ENCODE measurements around the gene TET1. TPM values are rescaled to one million over a fixed set of nuclear protein-coding genes. Genes with fewer than 3 reads are reported as not detected.
"Not testable (repeated sequence)": the region's sequence is repeated elsewhere in the genome, so short reads cannot be mapped to it uniquely, and the experiment has no call there.

The TET1 gene
- total RNA-seq, 1 donor from 2014 or later: 3.2 TPM

DNA sequence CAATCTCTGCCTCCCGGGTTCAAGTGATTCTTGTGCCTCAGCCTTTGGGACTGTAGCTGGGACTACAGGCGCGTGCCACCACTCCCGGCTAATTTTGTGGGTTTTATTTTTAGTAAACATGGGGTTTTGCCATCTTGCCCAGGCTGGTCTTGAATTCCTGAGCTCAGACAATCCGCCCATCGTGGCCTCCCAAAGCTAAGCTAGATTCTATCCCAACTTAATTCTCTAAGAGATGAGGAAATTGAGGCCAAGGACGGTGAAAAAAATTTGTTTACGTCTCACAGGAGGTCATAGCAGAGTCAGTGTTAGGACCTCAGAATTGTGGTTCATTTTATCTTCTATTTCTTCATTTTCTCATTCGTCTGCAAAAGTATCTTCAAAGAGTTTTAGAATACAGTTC is 167.0 kb downstream of the TET1 start:
- H3K27me3 ChIP-seq: no peaks in the 10 kb centered on the region
- H3K4me3 ChIP-seq: no peak overlapping the region
- no peaks in the 10 kb centered on the region for H3K9me3 ChIP-seq
- H3K36me3 ChIP-seq: peaks cover 0 to 62% of the 10 kb centered on the region in 2 donors
- no peak for DNase-seq (ENCODE audit: extremely low spot score in 2 of 2)
- H3K27ac ChIP-seq: no peak overlapping the region
- intact Hi-C loops (cut with DNase I): no loop called here
- peaks cover 14% of the 10 kb centered on the region for H3K4me1 ChIP-seq
- TF ChIP-seq POLR2AphosphoS5 (IDR thresholded peaks at IDR 0.05; ENCODE audit: insufficient read depth in 1 of 2, low read depth in 1 of 2): no peak
- TF ChIP-seq, protein P1, sequence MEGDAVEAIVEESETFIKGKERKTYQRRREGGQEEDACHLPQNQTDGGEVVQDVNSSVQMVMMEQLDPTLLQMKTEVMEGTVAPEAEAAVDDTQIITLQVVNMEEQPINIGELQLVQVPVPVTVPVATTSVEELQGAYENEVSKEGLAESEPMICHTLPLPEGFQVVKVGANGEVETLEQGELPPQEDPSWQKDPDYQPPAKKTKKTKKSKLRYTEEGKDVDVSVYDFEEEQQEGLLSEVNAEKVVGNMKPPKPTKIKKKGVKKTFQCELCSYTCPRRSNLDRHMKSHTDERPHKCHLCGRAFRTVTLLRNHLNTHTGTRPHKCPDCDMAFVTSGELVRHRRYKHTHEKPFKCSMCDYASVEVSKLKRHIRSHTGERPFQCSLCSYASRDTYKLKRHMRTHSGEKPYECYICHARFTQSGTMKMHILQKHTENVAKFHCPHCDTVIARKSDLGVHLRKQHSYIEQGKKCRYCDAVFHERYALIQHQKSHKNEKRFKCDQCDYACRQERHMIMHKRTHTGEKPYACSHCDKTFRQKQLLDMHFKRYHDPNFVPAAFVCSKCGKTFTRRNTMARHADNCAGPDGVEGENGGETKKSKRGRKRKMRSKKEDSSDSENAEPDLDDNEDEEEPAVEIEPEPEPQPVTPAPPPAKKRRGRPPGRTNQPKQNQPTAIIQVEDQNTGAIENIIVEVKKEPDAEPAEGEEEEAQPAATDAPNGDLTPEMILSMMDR (IDR thresholded peaks at IDR 0.05): no peak
- no peak for TF ChIP-seq POLR2A (IDR thresholded peaks at IDR 0.05)

DNA sequence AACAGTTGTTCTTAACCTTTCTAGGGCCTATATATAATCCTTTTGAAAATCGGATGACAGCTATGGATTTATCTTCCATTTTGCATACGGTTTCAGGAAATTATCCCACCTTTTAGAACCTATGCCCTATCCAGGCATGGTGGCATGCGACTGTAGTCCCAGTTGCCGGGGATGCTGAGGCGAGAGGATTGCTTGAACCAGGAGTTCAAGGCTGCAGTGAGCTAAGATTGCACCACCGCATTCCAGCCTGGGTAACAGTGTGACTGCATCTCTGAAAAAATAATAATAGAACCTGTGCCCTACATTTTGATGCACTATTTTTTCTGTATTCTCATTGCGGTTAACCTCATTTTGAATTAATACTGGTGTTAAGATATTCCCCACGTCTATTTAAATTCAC is 172.5 kb downstream of the TET1 start:
- Histone ChIP-seq H3K27me3 (no peaks in the 10 kb centered on the region), H3K36me3 (peaks cover 0 to 61% of the 10 kb centered on the region in 2 donors), H3K9me3 (no peaks in the 10 kb centered on the region), H3K4me3 (no peak overlapping the region), H3K27ac (no peak overlapping the region), H3K4me1 (no peaks in the 10 kb centered on the region)
- TF ChIP-seq, protein P1 (IDR thresholded peaks at IDR 0.05): no peak
- TF ChIP-seq POLR2AphosphoS5 (IDR thresholded peaks at IDR 0.05; ENCODE audit: insufficient read depth in 1 of 2, low read depth in 1 of 2) (no peak), POLR2A (IDR thresholded peaks at IDR 0.05) (no peak)
- intact Hi-C loops (cut with DNase I): no loop called here
- peak in 1 of 2 donors; percentile 34 for DNase-seq (ENCODE audit: extremely low spot score in 2 of 2)

DNA sequence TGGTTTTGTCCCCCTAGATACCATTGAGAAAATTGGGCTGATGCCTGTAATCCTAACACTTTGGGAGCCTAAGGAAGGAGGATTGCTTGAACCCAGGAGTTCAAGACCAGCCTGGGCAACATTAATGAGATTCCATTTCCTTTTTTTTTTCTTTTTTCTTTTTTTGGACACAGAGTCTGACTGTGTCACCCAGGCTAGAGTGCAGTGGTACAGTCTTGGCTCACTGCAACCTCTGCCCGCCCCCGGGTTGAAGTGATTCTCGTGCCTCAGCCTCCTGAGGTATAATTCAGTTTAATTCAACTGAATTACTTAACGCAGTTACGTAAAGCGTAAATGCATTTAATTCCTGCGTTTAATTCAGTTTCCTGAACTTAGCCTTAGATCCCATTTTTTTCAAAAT is 174.2 kb downstream of the TET1 start:
- Histone ChIP-seq H3K4me3 (no peak overlapping the region), H3K27me3 (no peaks in the 10 kb centered on the region), H3K4me1 (no peaks in the 10 kb centered on the region), H3K9me3 (no peaks in the 10 kb centered on the region), H3K27ac (no peak overlapping the region), H3K36me3 (peaks cover 0 to 69% of the 10 kb centered on the region in 2 donors)
- TF ChIP-seq POLR2A (IDR thresholded peaks at IDR 0.05) (no peak), POLR2AphosphoS5 (IDR thresholded peaks at IDR 0.05; ENCODE audit: insufficient read depth in 1 of 2, low read depth in 1 of 2) (no peak)
- TF ChIP-seq, protein P1 (IDR thresholded peaks at IDR 0.05): no peak
- intact Hi-C loops (cut with DNase I): no loop called here
- DNase-seq (ENCODE audit: extremely low spot score in 2 of 2): no peak

DNA sequence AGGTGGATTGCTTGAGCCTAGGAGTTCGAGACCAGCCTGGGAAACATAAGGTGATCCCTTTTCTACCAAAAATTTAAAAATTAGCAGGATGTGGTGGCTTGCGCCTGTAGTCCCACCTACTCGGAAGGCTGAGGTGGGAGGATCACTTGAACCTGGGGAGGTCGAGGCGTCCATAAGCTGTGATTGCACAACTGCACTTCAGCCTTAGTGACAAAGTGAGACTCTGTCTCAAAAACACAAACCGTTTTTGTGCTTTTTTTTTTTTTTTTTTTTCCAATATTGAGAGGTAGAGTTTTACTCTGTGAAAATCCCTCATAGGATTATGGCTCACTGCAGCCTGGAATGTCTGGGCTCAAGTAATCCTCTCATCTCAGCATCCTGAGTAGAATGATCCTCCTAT is 175.0 kb downstream of the TET1 start:
- DNase-seq (ENCODE audit: extremely low spot score in 2 of 2): peak in 1 of 2 donors; percentile 2
- Histone ChIP-seq H3K36me3 (peaks cover 0 to 69% of the 10 kb centered on the region in 2 donors), H3K4me3 (no peak overlapping the region), H3K27me3 (no peaks in the 10 kb centered on the region), H3K27ac (no peak overlapping the region), H3K4me1 (no peaks in the 10 kb centered on the region), H3K9me3 (no peaks in the 10 kb centered on the region)
- intact Hi-C loops (cut with DNase I): no loop called here
- TF ChIP-seq, protein P1 (IDR thresholded peaks at IDR 0.05): no peak
- TF ChIP-seq POLR2A (IDR thresholded peaks at IDR 0.05) (no peak), POLR2AphosphoS5 (IDR thresholded peaks at IDR 0.05; ENCODE audit: insufficient read depth in 1 of 2, low read depth in 1 of 2) (no peak)

DNA sequence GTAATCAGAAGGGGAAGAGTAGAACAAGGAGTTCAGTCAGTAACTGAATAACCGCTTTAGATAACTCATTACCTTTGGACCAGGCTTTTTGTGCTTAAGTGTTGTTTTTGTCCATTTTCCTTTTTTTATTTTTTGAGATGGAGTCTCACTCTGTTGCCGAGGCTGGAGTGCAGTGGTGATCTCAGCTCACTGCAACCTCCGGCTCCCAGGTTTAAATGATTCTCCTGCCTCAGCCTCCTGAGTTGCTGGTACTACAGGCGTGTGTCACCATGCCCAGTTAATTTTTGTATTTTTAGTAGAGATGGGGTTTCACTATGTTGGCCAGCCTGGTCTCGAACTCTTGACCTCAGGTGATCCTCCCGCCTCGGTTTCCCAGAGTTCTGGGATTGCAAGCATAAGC is 175.6 kb downstream of the TET1 start:
- H3K4me1 ChIP-seq; intact Hi-C loops (cut with DNase I): not testable (repeated sequence)
- H3K36me3 ChIP-seq: peaks cover 0 to 62% of the 10 kb centered on the region in 2 donors

DNA sequence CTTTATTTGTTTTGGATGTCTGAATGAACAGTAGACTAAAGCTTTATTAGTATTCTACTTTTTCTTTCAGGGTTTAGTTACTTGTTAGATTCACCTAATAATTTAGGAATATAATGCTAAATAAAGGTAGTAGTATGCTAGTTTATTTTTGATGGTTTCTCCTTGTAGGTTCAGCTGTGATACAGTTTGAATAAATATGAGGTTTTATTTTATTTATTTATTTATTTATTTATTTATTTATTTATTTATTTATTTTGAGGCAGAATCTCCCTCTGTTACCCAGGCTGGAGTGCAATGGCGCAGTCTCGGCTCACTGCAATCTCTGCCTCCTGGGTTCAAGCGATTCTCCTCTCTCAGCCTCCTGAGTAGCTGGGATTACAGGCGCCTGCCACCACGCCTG is 180.5 kb downstream of the TET1 start:
- H3K27me3 ChIP-seq; DNase-seq (ENCODE audit: extremely low spot score in 2 of 2); H3K9me3 ChIP-seq; H3K4me1 ChIP-seq; intact Hi-C loops (cut with DNase I); H3K4me3 ChIP-seq; H3K27ac ChIP-seq: not testable (repeated sequence)
- H3K36me3 ChIP-seq: peaks cover 0 to 85% of the 10 kb centered on the region in 2 donors

More for the DNA sequence above, 175.6 kb downstream of the TET1 start:
- peak; percentile 1 to 3 for DNase-seq (ENCODE audit: extremely low spot score in 2 of 2)
- H3K27ac ChIP-seq, H3K4me3 ChIP-seq, H3K27me3 ChIP-seq, H3K9me3 ChIP-seq: not testable (repeated sequence)
